SK-N-SH (cell line): ENCODE data around the gene AGXT. TPM values are rescaled to one million over a fixed set of nuclear protein-coding genes. Genes with fewer than 3 reads are reported as not detected.
A peak's percentile ranks its signal among the peaks of the same experiment; 100 is the strongest.

Experiments used
- CTCF ChIA-PET: fragments of 300-600, 350-600 bp; formaldehyde crosslinking; extraction: SDS; loops from one replicate; lab custom pipeline; 2021; lab: Yijun Ruan, JAX
- POLR2A ChIA-PET: fragments of 350-600 bp; sonication (Branson Sonifier 250); formaldehyde crosslinking; extraction: SDS; loops from one replicate; lab custom pipeline; 2020; ENCODE audit warnings: antibody characterized with exemption, inconsistent platforms; lab: Yijun Ruan, JAX
- DNase-seq: peaks from one replicate; pipeline ENCODE4 v3.0.0; 2012
- H2AFZ ChIP-seq: fragments of 200-600 bp; sonication (generic); 2 replicates; pipeline ENCODE4 v1.8.1; 2016; ENCODE audit warnings: antibody characterized with exemption, mild to moderate bottlenecking, low read depth
- H3F3A ChIP-seq: fragments of 200-600 bp; sonication (generic); replicated peaks from 2 replicates; pipeline ENCODE3; 2016; ENCODE audit warnings: antibody characterized with exemption, mild to moderate bottlenecking; ENCODE audit not compliant: insufficient read depth
- H3K27ac ChIP-seq, 2 experiments: fragments of 200-500 bp in 1 of 2; fragments of 200-600 bp in 1 of 2; sonication (Bioruptor generic) in 1 of 2; sonication (generic), shearing (Covaris generic) in 1 of 2; 2 replicates each; pipeline versions ENCODE4 v1.5.1 to v1.6.1; 2014 to 2016; ENCODE audit warnings: low read depth in 2 of 2, inconsistent platforms in 1 of 2, low read length in 1 of 2, mild to moderate bottlenecking in 1 of 2, mixed read lengths in 1 of 2
- H3K27me3 ChIP-seq: fragments of 200-600 bp; sonication (generic), shearing (Covaris generic); 2 replicates; pipeline ENCODE4 v1.6.1; 2016; ENCODE audit warnings: mixed run types; ENCODE audit not compliant: insufficient read depth
- H3K36me3 ChIP-seq, 2 experiments: fragments of 200-500 bp in 1 of 2; fragments of 200-600 bp in 1 of 2; sonication (Bioruptor generic) in 1 of 2; sonication (generic) in 1 of 2; replicated peaks in 1 of 2; 2 replicates each; pipeline versions ENCODE3 to v1.5.1; 2014 to 2016; ENCODE audit warnings: low read length in 1 of 2, mild to moderate bottlenecking in 1 of 2; ENCODE audit not compliant: insufficient read depth in 2 of 2, control insufficient read depth in 1 of 2
- H3K4me1 ChIP-seq, 2 experiments: fragments of 200-500 bp in 1 of 2; fragments of 200-600 bp in 1 of 2; sonication (Bioruptor generic) in 1 of 2; sonication (generic), shearing (Covaris generic) in 1 of 2; 2 replicates each; pipeline versions ENCODE4 v1.5.1 to v1.6.1; 2014 to 2016; ENCODE audit warnings: low read depth in 1 of 2, low read length in 1 of 2, mixed run types in 1 of 2; ENCODE audit not compliant: insufficient read depth in 2 of 2, control insufficient read depth in 1 of 2
- H3K4me2 ChIP-seq: fragments of 200-600 bp; sonication (generic), shearing (Covaris generic); 2 replicates; pipeline ENCODE4 v1.6.1; 2017; ENCODE audit warnings: mixed run types
- H3K4me3 ChIP-seq, 2 experiments: fragments of 200-500 bp in 1 of 2; fragments of 200-600 bp in 1 of 2; sonication (Bioruptor generic) in 1 of 2; sonication (generic), shearing (Covaris generic) in 1 of 2; 2 replicates each; pipeline versions ENCODE4 v1.5.1 to v1.8.1; 2014 to 2016; ENCODE audit warnings: low read depth in 2 of 2, inconsistent platforms in 1 of 2, low read length in 1 of 2, mild to moderate bottlenecking in 1 of 2, mixed read lengths in 1 of 2, moderate library complexity in 1 of 2
- H3K79me2 ChIP-seq: fragments of 200-600 bp; sonication (generic); 2 replicates; pipeline ENCODE4 v1.8.1; 2017; ENCODE audit warnings: mild to moderate bottlenecking; ENCODE audit not compliant: insufficient read depth
- H3K9ac ChIP-seq: fragments of 200-600 bp; sonication (generic); 2 replicates; pipeline ENCODE4 v1.6.1; 2017; ENCODE audit warnings: mixed run types
- H3K9me2 ChIP-seq: fragments of 200-600 bp; sonication (generic); 2 replicates; pipeline ENCODE4 v1.6.1; 2017; ENCODE audit warnings: mixed run types
- H3K9me3 ChIP-seq: fragments of 200-600 bp; sonication (generic); 2 replicates; pipeline ENCODE4 v1.6.1; 2017; ENCODE audit warnings: mixed run types, mild to moderate bottlenecking, moderate library complexity
- H4K20me1 ChIP-seq: fragments of 200-600 bp; sonication (generic); 2 replicates; pipeline ENCODE4 v1.6.1; 2017; ENCODE audit warnings: mild to moderate bottlenecking, mixed run types; ENCODE audit not compliant: insufficient read depth
- CHD2 ChIP-seq: fragments of 150-350 bp; IDR thresholded peaks from 2 replicates; pipeline ENCODE4 v1.6.1; 2018; ENCODE audit warnings: low read length; ENCODE audit not compliant: partially characterized antibody
- EP300 ChIP-seq, 2 experiments: IDR thresholded peaks; 2 replicates each; pipeline versions ENCODE4 v1.4.0 to v1.6.1; 2012; ENCODE audit warnings: borderline replicate concordance in 1 of 2, low read depth in 1 of 2, low read length in 1 of 2
- EZH2phosphoT487 ChIP-seq: fragments of 200-600 bp; sonication (generic); IDR thresholded peaks from 2 replicates; pipeline ENCODE4 v1.6.1; 2017; ENCODE audit warnings: low read depth, mixed run types, mild to moderate bottlenecking, antibody characterized with exemption, moderate library complexity, borderline replicate concordance
- FOXJ3 ChIP-seq: sonication (generic); formaldehyde crosslinking; IDR thresholded peaks from 2 replicates; pipeline ENCODE4 v1.5.1; 2020; ENCODE audit warnings: mild to moderate bottlenecking, missing genetic modification reagents
- GABPA ChIP-seq: IDR thresholded peaks from 2 replicates; pipeline ENCODE4 v1.4.0; 2012; ENCODE audit warnings: low read depth, mild to moderate bottlenecking
- GATA2 ChIP-seq: sonication (generic); formaldehyde crosslinking; IDR thresholded peaks from 2 replicates; pipeline ENCODE4 v1.5.0; 2020; ENCODE audit warnings: mild to moderate bottlenecking, missing genetic modification reagents
- MEF2A ChIP-seq: IDR thresholded peaks from 2 replicates; pipeline ENCODE4 v1.4.0; 2012; ENCODE audit warnings: low read depth, borderline replicate concordance
- MXI1 ChIP-seq: IDR thresholded peaks from 2 replicates; pipeline ENCODE4 v1.6.1; 2012; ENCODE audit warnings: mild to moderate bottlenecking, low read depth, low read length, improper control_type of control experiment
- RAD21 ChIP-seq: IDR thresholded peaks from 2 replicates; pipeline ENCODE4 v1.6.1; 2012; ENCODE audit warnings: mild to moderate bottlenecking, low read length
- RCOR1 ChIP-seq: fragments of 150-350 bp; IDR thresholded peaks from 2 replicates; pipeline ENCODE4 v1.6.1; 2017; ENCODE audit warnings: antibody characterized with exemption, low read length
- SMC3 ChIP-seq: IDR thresholded peaks from 2 replicates; pipeline ENCODE4 v1.6.1; 2012; ENCODE audit warnings: low read depth, low read length, improper control_type of control experiment
- TEAD4 ChIP-seq: IDR thresholded peaks from 2 replicates; pipeline ENCODE4 v1.4.0; 2012; ENCODE audit warnings: mild to moderate bottlenecking, borderline replicate concordance; ENCODE audit not compliant: insufficient read depth
- YY1 ChIP-seq: IDR thresholded peaks from 2 replicates; pipeline ENCODE4 v1.4.0; 2012; ENCODE audit warnings: low read depth, mild to moderate bottlenecking
- WGBS: methylation state at CpG from one replicate; pipeline ENCODE4 v1.1.6; 2017; ENCODE audit warnings: low lambda C conversion rate; 5-methylcytosine and 5-hydroxymethylcytosine counted together
- polyA plus RNA-seq, 3 experiments: library from polyadenylated mRNA; depleted of rRNA; stranded (reverse); fragments of >200 nt; gene quantifications; 2 replicates each; pipeline ENCODE4 v1.2.3, GENCODE V29; 2012
- TF ChIP-seq, protein P1 (sequence below): IDR thresholded peaks from 2 replicates; pipeline ENCODE4 v1.4.0; 2012; ENCODE audit warnings: low read depth, borderline replicate concordance
- TF ChIP-seq, protein P2 (sequence below): fragments of 150-350 bp; IDR thresholded peaks from 2 replicates; pipeline ENCODE4 v1.6.1; 2017; ENCODE audit warnings: antibody characterized with exemption, low read length, low read depth, borderline replicate concordance
- TF ChIP-seq, protein P3 (sequence below): fragments of 150-350 bp; IDR thresholded peaks from 2 replicates; pipeline ENCODE4 v1.6.1; 2016; ENCODE audit warnings: mild to moderate bottlenecking, low read depth, low read length
- TF ChIP-seq, protein P4 (sequence below): IDR thresholded peaks from 2 replicates; pipeline ENCODE4 v1.4.0; 2012; ENCODE audit warnings: low read depth
- TF ChIP-seq, protein P5 (sequence below): IDR thresholded peaks from 2 replicates; pipeline ENCODE4 v1.4.0; 2012; ENCODE audit warnings: low read depth, borderline replicate concordance

The AGXT gene
- polyA plus RNA-seq, 1 of the 3 experiments (the other 2 are of a cell fraction) = not detected

DNA sequence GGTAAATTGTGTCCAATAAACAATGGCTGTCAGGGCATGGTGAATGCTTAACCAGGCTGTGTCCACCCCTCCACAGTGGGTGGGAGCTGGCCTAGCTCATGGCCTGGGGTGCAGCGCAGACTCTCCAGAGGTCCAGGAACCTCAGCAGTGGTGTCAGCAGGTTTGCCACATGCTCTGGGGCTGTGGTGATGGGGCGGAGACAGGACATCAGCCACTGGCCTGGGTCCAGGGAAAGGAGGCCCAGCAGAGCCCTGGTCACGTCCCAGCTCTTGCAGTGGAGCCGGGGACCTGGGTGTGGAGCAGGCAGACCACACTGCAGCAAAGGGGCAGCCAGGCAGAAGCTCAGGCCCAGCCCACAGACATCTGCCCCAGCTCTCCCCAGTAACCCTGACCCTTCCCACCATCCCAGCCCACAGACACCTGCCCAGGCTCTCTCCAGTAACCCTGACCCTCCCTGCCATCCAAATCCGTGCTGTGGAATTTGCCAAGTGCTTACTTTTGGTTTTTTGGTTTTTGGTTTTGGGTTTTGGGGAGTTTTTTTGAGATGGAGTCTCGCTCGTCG is 34.8 kb upstream of the AGXT start:
- Histone ChIP-seq H3K9me2 (no peaks in the 10 kb centered on the region), H3K4me3 (no peak overlapping the region), H3K4me2 (no peak overlapping the region), H3K27ac (peak overlapping the region in 1 of 2 experiments; percentile 30; a peak in 1 of 4 replicates), H2AFZ (no peak overlapping the region), H4K20me1 (no peaks in the 10 kb centered on the region), H3K9ac (no peak overlapping the region), H3K27me3 (no peaks in the 10 kb centered on the region), H3K36me3 (no peaks in the 10 kb centered on the region), H3K4me1 (peaks cover 0 to 34% of the 10 kb centered on the region in 2 experiments; a peak in 1 of 4 replicates), H3K79me2 (no peaks in the 10 kb centered on the region), H3F3A (no peaks in the 10 kb centered on the region), H3K9me3 (no peaks in the 10 kb centered on the region)
- ChIA-PET POLR2A (interaction anchor here (1.0 to 1.9 kb wide), 2 partner anchors 13 to 14 kb away, joined by 3 to 6 read pairs; partner anchors contain the start of gene KIF1A), CTCF (interaction anchor here (1.0 to 3.0 kb wide), 3 partner anchors 11 to 69 kb away, joined by 3 to 13 read pairs (median 3); no protein-coding TSS in a partner anchor)
- DNase-seq = no peak
- WGBS = 86% methylated on average over 4 of the region's 8 CpGs
- TF ChIP-seq, protein P1, sequence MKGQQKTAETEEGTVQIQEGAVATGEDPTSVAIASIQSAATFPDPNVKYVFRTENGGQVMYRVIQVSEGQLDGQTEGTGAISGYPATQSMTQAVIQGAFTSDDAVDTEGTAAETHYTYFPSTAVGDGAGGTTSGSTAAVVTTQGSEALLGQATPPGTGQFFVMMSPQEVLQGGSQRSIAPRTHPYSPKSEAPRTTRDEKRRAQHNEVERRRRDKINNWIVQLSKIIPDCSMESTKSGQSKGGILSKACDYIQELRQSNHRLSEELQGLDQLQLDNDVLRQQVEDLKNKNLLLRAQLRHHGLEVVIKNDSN = no peak
- TF ChIP-seq, protein P2, sequence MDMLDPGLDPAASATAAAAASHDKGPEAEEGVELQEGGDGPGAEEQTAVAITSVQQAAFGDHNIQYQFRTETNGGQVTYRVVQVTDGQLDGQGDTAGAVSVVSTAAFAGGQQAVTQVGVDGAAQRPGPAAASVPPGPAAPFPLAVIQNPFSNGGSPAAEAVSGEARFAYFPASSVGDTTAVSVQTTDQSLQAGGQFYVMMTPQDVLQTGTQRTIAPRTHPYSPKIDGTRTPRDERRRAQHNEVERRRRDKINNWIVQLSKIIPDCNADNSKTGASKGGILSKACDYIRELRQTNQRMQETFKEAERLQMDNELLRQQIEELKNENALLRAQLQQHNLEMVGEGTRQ = no peak
- TF ChIP-seq, protein P3, sequence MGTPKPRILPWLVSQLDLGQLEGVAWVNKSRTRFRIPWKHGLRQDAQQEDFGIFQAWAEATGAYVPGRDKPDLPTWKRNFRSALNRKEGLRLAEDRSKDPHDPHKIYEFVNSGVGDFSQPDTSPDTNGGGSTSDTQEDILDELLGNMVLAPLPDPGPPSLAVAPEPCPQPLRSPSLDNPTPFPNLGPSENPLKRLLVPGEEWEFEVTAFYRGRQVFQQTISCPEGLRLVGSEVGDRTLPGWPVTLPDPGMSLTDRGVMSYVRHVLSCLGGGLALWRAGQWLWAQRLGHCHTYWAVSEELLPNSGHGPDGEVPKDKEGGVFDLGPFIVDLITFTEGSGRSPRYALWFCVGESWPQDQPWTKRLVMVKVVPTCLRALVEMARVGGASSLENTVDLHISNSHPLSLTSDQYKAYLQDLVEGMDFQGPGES = no peak
- no peak for TF ChIP-seq CHD2
- no peak for TF ChIP-seq EP300 (IDR thresholded peaks at IDR 0.05; ENCODE audit: borderline replicate concordance in 1 of 2, low read depth in 1 of 2, low read length in 1 of 2)
- TF ChIP-seq EZH2phosphoT487 = no peak
- TF ChIP-seq YY1 = no peak
- no peak for TF ChIP-seq TEAD4
- TF ChIP-seq FOXJ3 (CRISPR knock-in tag) = no peak
- TF ChIP-seq, protein P4, sequence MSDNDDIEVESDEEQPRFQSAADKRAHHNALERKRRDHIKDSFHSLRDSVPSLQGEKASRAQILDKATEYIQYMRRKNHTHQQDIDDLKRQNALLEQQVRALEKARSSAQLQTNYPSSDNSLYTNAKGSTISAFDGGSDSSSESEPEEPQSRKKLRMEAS = no peak
- no peak for TF ChIP-seq RCOR1
- TF ChIP-seq GABPA = no peak
- TF ChIP-seq MXI1 = no peak
- TF ChIP-seq RAD21 = no peak
- no peak for TF ChIP-seq SMC3
- TF ChIP-seq, protein P5, sequence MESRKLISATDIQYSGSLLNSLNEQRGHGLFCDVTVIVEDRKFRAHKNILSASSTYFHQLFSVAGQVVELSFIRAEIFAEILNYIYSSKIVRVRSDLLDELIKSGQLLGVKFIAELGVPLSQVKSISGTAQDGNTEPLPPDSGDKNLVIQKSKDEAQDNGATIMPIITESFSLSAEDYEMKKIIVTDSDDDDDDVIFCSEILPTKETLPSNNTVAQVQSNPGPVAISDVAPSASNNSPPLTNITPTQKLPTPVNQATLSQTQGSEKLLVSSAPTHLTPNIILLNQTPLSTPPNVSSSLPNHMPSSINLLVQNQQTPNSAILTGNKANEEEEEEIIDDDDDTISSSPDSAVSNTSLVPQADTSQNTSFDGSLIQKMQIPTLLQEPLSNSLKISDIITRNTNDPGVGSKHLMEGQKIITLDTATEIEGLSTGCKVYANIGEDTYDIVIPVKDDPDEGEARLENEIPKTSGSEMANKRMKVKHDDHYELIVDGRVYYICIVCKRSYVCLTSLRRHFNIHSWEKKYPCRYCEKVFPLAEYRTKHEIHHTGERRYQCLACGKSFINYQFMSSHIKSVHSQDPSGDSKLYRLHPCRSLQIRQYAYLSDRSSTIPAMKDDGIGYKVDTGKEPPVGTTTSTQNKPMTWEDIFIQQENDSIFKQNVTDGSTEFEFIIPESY = no peak
- no peak for TF ChIP-seq MEF2A
- TF ChIP-seq GATA2 = no peak
